Peyer's patch (tissue), 4 donors: ENCODE measurements around the gene DHODH.

Source experiments
- POLR2A ChIP-seq, 2 donors: fragments of 450-650 bp; IDR thresholded peaks; one replicate each; pipeline ENCODE4 v1.5.1; 2017; ENCODE audit warnings: antibody characterized with exemption in 2 of 2, mild to moderate bottlenecking in 2 of 2, moderate library complexity in 2 of 2
- TF ChIP-seq, protein P1 (sequence below), 6 experiments: fragments of 450-650 bp in 4 of 6; fragments of 200-600 bp in 2 of 6; sonication (generic) in 1 of 6; IDR thresholded peaks; one replicate each; pipeline ENCODE4 v1.5.1; 2017 to 2019; ENCODE audit warnings: antibody characterized with exemption in 6 of 6, mild to moderate bottlenecking in 3 of 6, moderate library complexity in 1 of 6

GRCh38 chr16:71974068-71974818, 34.3 kb upstream of the DHODH start:
- no peak for TF ChIP-seq POLR2A (IDR thresholded peaks at IDR 0.05)
- TF ChIP-seq, protein P1, sequence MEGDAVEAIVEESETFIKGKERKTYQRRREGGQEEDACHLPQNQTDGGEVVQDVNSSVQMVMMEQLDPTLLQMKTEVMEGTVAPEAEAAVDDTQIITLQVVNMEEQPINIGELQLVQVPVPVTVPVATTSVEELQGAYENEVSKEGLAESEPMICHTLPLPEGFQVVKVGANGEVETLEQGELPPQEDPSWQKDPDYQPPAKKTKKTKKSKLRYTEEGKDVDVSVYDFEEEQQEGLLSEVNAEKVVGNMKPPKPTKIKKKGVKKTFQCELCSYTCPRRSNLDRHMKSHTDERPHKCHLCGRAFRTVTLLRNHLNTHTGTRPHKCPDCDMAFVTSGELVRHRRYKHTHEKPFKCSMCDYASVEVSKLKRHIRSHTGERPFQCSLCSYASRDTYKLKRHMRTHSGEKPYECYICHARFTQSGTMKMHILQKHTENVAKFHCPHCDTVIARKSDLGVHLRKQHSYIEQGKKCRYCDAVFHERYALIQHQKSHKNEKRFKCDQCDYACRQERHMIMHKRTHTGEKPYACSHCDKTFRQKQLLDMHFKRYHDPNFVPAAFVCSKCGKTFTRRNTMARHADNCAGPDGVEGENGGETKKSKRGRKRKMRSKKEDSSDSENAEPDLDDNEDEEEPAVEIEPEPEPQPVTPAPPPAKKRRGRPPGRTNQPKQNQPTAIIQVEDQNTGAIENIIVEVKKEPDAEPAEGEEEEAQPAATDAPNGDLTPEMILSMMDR (IDR thresholded peaks at IDR 0.05) = no peak
